Progenitor cell of endocrine pancreas (in vitro differentiated cells): ENCODE data around the gene SPTBN4. TPM values are rescaled to one million over a fixed set of nuclear protein-coding genes. Genes with fewer than 3 reads are reported as not detected.

ENCODE experiments used
- DNase-seq: peaks from one replicate; pipeline ENCODE4 v3.0.0; 2021; ENCODE audit warnings: low spot score; ENCODE audit not compliant: unreplicated experiment
- H3K27ac Mint-ChIP-seq: 2 replicates; pipeline ENCODE4 v1.8.0; 2021; ENCODE audit warnings: mild to moderate bottlenecking, moderate library complexity, mixed read lengths
- H3K27me3 Mint-ChIP-seq: 2 replicates; pipeline ENCODE4 v1.8.0; 2021; ENCODE audit warnings: mixed read lengths
- H3K36me3 Mint-ChIP-seq: 2 replicates; pipeline ENCODE4 v1.8.0; 2022; ENCODE audit warnings: mixed read lengths; ENCODE audit not compliant: insufficient read depth
- H3K4me1 Mint-ChIP-seq: 2 replicates; pipeline ENCODE4 v1.8.0; 2021; ENCODE audit warnings: low read depth, mixed read lengths
- H3K4me3 Mint-ChIP-seq: 2 replicates; pipeline ENCODE4 v1.8.0; 2021; ENCODE audit warnings: low read depth, mild to moderate bottlenecking, moderate library complexity, mixed read lengths
- H3K9me3 Mint-ChIP-seq: 2 replicates; pipeline ENCODE4 v1.8.0; 2021; ENCODE audit warnings: low read depth, mixed read lengths
- CTCF ChIP-seq: fragments of 200-600 bp; sonication (generic); IDR thresholded peaks from one replicate; pipeline ENCODE4 v1.5.0; 2021; ENCODE audit warnings: antibody characterized with exemption, mild to moderate bottlenecking; ENCODE audit not compliant: unreplicated experiment
- total RNA-seq: library from RNA; stranded (reverse); gene quantifications from 2 replicates; pipeline ENCODE4 v1.2.1, GENCODE V29; 2021

Gene SPTBN4
- total RNA-seq, 1 donor from 2014 or later, result 3.1 TPM

DNA sequence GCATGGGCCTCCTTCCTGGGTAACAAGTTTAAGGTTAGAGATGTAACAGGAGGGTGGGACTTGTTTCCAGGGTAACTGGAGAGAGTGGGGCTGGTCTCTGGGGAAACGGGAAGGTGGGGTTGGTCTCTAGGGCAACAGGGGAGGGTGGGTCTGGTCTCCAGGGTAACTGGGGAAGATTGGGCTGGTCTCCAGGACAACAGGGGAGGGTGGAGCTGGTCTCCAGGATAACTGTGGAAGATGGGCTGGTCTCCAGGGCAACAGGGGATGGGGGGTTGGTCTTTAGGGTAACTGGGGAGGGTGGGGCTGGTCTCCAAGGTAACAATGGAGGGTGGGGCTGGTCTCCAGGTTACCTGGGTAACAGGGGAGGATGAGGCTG is 36.5 kb downstream of the SPTBN4 start:
- no peaks in the 10 kb centered on the region for H3K4me1 Mint-ChIP-seq
- TF ChIP-seq CTCF, result no peak
- H3K9me3 Mint-ChIP-seq, result no peaks in the 10 kb centered on the region
- H3K27ac Mint-ChIP-seq, result no peak overlapping the region
- no peaks in the 10 kb centered on the region for H3K36me3 Mint-ChIP-seq
- DNase-seq, result no peak
- peaks cover 43% of the 10 kb centered on the region for H3K27me3 Mint-ChIP-seq
- H3K4me3 Mint-ChIP-seq, result no peak overlapping the region

DNA sequence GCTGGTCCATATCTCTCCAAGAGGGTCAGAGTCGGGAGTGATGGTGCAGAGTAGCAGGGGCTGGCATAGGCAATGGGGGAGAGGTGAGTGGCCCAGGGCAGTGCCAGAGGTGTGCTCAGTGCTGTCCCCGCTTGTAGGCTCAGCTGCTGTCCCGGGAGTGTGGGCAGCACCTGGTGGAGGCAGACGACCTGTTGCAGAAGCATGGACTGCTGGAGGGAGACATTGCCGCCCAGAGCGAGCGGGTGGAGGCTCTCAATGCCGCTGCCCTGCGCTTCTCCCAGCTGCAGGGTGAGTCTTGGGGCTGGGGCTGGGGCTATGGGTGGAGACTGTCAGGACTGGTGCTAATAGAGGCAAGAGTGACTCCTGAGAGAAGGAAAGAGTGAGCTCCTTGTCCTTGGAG is 39.3 kb downstream of the SPTBN4 start:
- no peak for TF ChIP-seq CTCF
- H3K27me3 Mint-ChIP-seq, result peaks cover 60% of the 10 kb centered on the region
- H3K27ac Mint-ChIP-seq, result no peak overlapping the region
- H3K36me3 Mint-ChIP-seq, result no peaks in the 10 kb centered on the region
- DNase-seq, result no peak
- no peaks in the 10 kb centered on the region for H3K9me3 Mint-ChIP-seq
- no peak overlapping the region for H3K4me3 Mint-ChIP-seq
- H3K4me1 Mint-ChIP-seq, result no peaks in the 10 kb centered on the region

DNA sequence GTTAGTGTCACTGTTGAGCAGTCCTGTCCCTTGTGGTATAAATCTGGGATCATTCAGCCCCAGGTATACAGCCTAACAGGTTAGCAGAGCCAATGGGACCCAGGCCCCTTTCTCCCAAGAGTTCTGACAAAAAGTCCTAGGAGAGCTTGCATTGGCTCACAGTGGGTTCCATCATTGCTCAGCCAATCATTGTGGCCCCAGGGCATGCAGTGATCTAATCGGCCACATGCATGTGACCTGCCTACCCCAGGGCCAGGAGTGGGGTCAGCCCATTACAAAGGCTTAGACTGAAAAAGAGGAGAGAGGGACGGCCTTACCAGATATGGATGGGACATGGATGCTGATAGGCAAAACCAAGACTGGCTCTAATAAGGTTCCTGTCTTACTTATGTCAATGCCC is 41.1 kb downstream of the SPTBN4 start:
- no peak overlapping the region for H3K4me3 Mint-ChIP-seq
- DNase-seq, result no peak
- no peaks in the 10 kb centered on the region for H3K36me3 Mint-ChIP-seq
- TF ChIP-seq CTCF, result no peak
- H3K27ac Mint-ChIP-seq, result no peak overlapping the region
- H3K4me1 Mint-ChIP-seq, result no peaks in the 10 kb centered on the region
- H3K27me3 Mint-ChIP-seq, result peaks cover 63% of the 10 kb centered on the region
- H3K9me3 Mint-ChIP-seq, result no peaks in the 10 kb centered on the region

DNA sequence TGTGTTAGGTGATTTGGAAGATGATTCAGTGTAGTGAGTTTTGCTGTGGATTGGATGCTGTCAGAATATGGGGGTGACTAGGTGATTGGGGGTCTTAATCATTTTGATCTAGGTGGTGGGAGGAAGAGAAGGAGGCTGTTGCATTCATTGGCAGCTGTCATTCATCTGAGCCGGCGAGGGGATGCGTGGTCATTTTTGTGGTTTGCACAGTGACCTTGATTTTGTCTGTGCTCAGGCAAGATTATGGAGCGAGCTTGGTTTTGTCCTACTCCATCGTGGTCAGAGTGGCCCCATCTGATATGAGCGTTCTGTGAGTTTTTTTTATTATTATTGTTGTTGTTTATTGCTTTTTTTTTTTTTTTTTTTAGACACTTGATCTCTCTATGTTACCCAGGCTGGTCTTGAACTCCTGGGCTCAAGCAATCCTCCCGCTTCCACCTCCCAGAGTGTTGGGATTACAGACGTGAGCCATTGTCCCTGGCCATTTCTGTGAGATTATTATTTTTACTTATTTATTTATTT is 42.0 kb downstream of the SPTBN4 start:
- no peak for DNase-seq
- Mint-ChIP-seq H3K4me3 (no peak overlapping the region), H3K27ac (no peak overlapping the region), H3K4me1 (no peaks in the 10 kb centered on the region), H3K9me3 (no peaks in the 10 kb centered on the region), H3K27me3 (peaks cover 66% of the 10 kb centered on the region), H3K36me3 (no peaks in the 10 kb centered on the region)
- TF ChIP-seq CTCF, result no peak

DNA sequence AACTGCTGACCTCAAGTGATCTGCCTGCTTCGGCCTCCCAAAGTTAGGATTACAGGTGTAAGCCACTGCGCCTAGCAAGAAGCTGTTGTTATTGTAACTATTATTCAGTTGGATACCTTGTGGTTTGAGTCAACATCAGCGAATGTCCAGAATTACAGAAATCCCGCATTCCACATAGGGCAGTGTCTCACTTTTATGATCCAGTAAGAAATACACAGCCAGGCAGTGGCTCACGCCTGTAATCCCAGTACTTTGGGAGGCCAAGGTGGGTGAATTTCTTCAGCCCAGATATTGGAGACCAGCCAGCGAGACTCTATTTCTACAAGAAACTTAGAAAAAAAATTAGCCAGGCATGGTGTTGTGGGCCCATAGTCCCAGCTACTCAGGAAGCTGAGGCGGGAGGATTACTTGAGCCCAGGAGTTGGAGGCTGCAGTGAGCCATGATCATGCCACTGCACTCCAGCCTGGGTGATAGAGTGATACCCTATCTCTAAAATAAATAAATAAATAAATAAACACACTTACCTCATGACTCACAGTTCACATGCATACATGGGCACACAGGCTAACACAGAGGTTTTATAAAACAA is 43.8 kb downstream of the SPTBN4 start:
- Mint-ChIP-seq H3K4me3 (no peak overlapping the region), H3K9me3 (no peaks in the 10 kb centered on the region), H3K4me1 (no peaks in the 10 kb centered on the region), H3K36me3 (no peaks in the 10 kb centered on the region), H3K27me3 (peaks cover 70% of the 10 kb centered on the region), H3K27ac (no peak overlapping the region)
- DNase-seq, result no peak
- TF ChIP-seq CTCF, result no peak
